ENCODE data around the gene BRINP2.
A peak's percentile ranks its signal among the peaks of the same experiment; 100 is the strongest.

- TF ChIP-seq POLR2A (IDR thresholded peaks at IDR 0.05): no peak
- peak; percentile 43 to 72 (median 62) for TF ChIP-seq CTCF (IDR thresholded peaks at IDR 0.05)
Measured at GRCh38 chr1:177256153-177257075, 85.7 kb downstream of the BRINP2 start.

Data from heart left ventricle (tissue), 13 donors.